Uterus (tissue), 4 donors: ENCODE measurements around the gene MAGI2. TPM values are rescaled to one million over a fixed set of nuclear protein-coding genes. Genes with fewer than 3 reads are reported as not detected.

Experiments
- DNase-seq, 2 donors: peaks; one replicate each; pipeline ENCODE4 v3.0.0-alpha.2; 2019 to 2020
- H3K27ac ChIP-seq, 2 donors: fragments of 200-600 bp; sonication (generic); 1 replicate in 1 of 2; 2 replicates in 1 of 2; pipeline ENCODE4 v1.5.1; 2016 to 2018
- H3K27me3 ChIP-seq, 2 donors: fragments of 200-600 bp; sonication (generic); one replicate each; pipeline ENCODE4 v1.5.1; 2018 to 2019; ENCODE audit warnings: control low read depth in 1 of 2
- H3K36me3 ChIP-seq, 2 donors: fragments of 200-600 bp; sonication (generic); one replicate each; pipeline ENCODE4 v1.5.1; 2019; ENCODE audit warnings: control low read depth in 1 of 2
- H3K4me1 ChIP-seq, 2 donors: fragments of 200-600 bp; sonication (generic); one replicate each; pipeline ENCODE4 v1.5.1; 2018 to 2019; ENCODE audit warnings: control low read depth in 1 of 2
- H3K4me3 ChIP-seq, 2 donors: fragments of 200-600 bp; sonication (generic); 1 replicate in 1 of 2; 2 replicates in 1 of 2; pipeline ENCODE4 v1.5.1; 2018 to 2019; ENCODE audit warnings: mild to moderate bottlenecking in 1 of 2
- H3K9me3 ChIP-seq, 2 donors: fragments of 200-600 bp; sonication (generic); one replicate each; pipeline ENCODE4 v1.5.1; 2019; ENCODE audit warnings: control low read depth in 1 of 2
- POLR2A ChIP-seq, 2 donors: fragments of 450-650 bp; IDR thresholded peaks; one replicate each; pipeline ENCODE4 v1.6.1; 2016; ENCODE audit warnings: antibody characterized with exemption in 2 of 2, mild to moderate bottlenecking in 1 of 2, moderate library complexity in 1 of 2
- intact Hi-C: fragments of 100-400 bp; cut with DNase I; formaldehyde crosslinking; loops from one replicate; pipeline ENCODE4 v1.15.1; 2023; ENCODE audit warnings: low total_unique reads
- total RNA-seq, 4 donors: library from RNA; depleted of rRNA in 3 of 4; stranded (reverse); fragments of >200 nt in 3 of 4; gene quantifications; one replicate each; pipeline versions ENCODE4 v1.1.0 to v1.2.4, GENCODE V29; 2014 to 2023
- TF ChIP-seq, protein P1 (sequence below), 4 experiments: fragments of 200-600 bp in 2 of 4; fragments of 450-650 bp in 2 of 4; sonication (generic) in 2 of 4; IDR thresholded peaks; one replicate each; pipeline ENCODE4 v1.5.1; 2016 to 2019; ENCODE audit warnings: antibody characterized with exemption in 4 of 4, mild to moderate bottlenecking in 2 of 4, moderate library complexity in 1 of 4
- donor health status: DM: yes; HTN: yes; CAD: no.

Gene MAGI2
- total RNA-seq, 4 donors from 2014 or later, result 5.3 to 23.2 (median 13.8) TPM

- H3K36me3 ChIP-seq, result no peaks in the 10 kb centered on the region
- DNase-seq, result no peak
- H3K27me3 ChIP-seq, result no peaks in the 10 kb centered on the region
- no peak for TF ChIP-seq POLR2A (IDR thresholded peaks at IDR 0.05)
- peaks cover 0 to 4% of the 10 kb centered on the region in 2 donors for H3K4me1 ChIP-seq
- no peak overlapping the region for H3K27ac ChIP-seq
- intact Hi-C loops, result no loop called here
- no peak overlapping the region for H3K4me3 ChIP-seq
- H3K9me3 ChIP-seq, result no peaks in the 10 kb centered on the region
Measured at GRCh38 chr7:78179211-78179610, 1274.3 kb downstream of the MAGI2 start.

DNA sequence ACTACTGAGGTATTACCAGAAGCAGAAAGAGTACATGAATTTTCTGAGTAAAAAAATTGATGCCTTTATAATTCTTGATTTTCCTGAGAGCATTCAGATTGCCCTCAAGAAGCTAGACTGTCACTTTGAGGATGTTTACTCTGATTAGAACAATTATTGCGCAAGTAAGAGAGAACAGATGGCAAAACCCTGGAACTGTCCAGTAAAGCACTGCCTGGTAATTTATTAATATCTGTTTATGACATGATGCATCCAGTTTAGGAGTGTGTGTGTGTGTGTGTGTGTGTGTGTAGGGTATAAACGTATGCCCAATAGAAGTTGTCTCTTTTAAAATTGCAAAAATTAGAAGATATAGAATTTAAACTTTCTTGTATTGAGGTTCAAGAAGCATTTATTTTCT is 1275.1 kb downstream of the MAGI2 start:
- H3K4me1 ChIP-seq, result peaks cover 0 to 4% of the 10 kb centered on the region in 2 donors
- no peak for DNase-seq
- H3K4me3 ChIP-seq, result no peak overlapping the region
- no peaks in the 10 kb centered on the region for H3K27me3 ChIP-seq
- no peaks in the 10 kb centered on the region for H3K36me3 ChIP-seq
- H3K27ac ChIP-seq, result no peak overlapping the region
- H3K9me3 ChIP-seq, result no peaks in the 10 kb centered on the region
- TF ChIP-seq, protein P1, sequence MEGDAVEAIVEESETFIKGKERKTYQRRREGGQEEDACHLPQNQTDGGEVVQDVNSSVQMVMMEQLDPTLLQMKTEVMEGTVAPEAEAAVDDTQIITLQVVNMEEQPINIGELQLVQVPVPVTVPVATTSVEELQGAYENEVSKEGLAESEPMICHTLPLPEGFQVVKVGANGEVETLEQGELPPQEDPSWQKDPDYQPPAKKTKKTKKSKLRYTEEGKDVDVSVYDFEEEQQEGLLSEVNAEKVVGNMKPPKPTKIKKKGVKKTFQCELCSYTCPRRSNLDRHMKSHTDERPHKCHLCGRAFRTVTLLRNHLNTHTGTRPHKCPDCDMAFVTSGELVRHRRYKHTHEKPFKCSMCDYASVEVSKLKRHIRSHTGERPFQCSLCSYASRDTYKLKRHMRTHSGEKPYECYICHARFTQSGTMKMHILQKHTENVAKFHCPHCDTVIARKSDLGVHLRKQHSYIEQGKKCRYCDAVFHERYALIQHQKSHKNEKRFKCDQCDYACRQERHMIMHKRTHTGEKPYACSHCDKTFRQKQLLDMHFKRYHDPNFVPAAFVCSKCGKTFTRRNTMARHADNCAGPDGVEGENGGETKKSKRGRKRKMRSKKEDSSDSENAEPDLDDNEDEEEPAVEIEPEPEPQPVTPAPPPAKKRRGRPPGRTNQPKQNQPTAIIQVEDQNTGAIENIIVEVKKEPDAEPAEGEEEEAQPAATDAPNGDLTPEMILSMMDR (IDR thresholded peaks at IDR 0.05), result no peak
- no peak for TF ChIP-seq POLR2A (IDR thresholded peaks at IDR 0.05)
- intact Hi-C loops, result no loop called here

- Histone ChIP-seq H3K27ac (peak overlapping the region; percentile 19 to 38), H3K4me3 (no peak overlapping the region)
Measured at GRCh38 chr7:78176171-78176570, 1277.3 kb downstream of the MAGI2 start.

GRCh38 chr7:78175330-78176100 is 1278.0 kb downstream of the MAGI2 start:
- no peak for DNase-seq
- TF ChIP-seq POLR2A (IDR thresholded peaks at IDR 0.05), result no peak
- TF ChIP-seq, protein P1 (IDR thresholded peaks at IDR 0.05), result no peak
- no peaks in the 10 kb centered on the region for H3K9me3 ChIP-seq
- H3K27ac ChIP-seq, result peak overlapping the region; percentile 19 to 38
- H3K27me3 ChIP-seq, result no peaks in the 10 kb centered on the region
- intact Hi-C loops, result no loop called here
- H3K4me1 ChIP-seq, result peaks cover 0 to 4% of the 10 kb centered on the region in 2 donors
- H3K36me3 ChIP-seq, result no peaks in the 10 kb centered on the region
- H3K4me3 ChIP-seq, result no peak overlapping the region

More at GRCh38 chr7:78176171-78176570, 1277.3 kb downstream of the MAGI2 start:
- no peaks in the 10 kb centered on the region for H3K27me3 ChIP-seq
- TF ChIP-seq, protein P1 (IDR thresholded peaks at IDR 0.05), result no peak
- TF ChIP-seq POLR2A (IDR thresholded peaks at IDR 0.05), result no peak
- H3K4me1 ChIP-seq, result peaks cover 0 to 4% of the 10 kb centered on the region in 2 donors
- intact Hi-C loops, result no loop called here
- H3K36me3 ChIP-seq, result no peaks in the 10 kb centered on the region
- peak in 1 of 2 donors; percentile 24 for DNase-seq
- no peaks in the 10 kb centered on the region for H3K9me3 ChIP-seq

DNA sequence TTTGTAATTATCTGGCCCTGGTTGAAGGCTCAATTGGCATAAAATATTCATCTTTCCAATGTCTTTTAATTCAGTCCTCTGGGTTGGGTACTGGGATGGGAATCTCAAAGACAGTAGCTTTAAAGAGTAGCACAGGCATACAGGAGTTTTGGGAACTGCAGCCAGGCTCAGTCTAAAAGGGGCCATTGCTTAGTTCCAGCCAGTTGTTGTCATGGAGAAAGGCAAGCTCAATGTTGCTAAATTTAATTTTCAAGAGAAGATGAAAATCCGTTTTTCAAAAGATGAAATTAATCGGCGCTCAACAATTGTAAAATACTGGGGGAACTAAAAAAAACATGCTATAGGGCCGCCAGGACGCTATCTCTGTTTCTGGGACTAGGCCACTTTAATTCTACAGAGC is 1279.8 kb downstream of the MAGI2 start:
- no peak for DNase-seq
- Histone ChIP-seq H3K9me3 (no peaks in the 10 kb centered on the region), H3K4me3 (no peak overlapping the region), H3K36me3 (no peaks in the 10 kb centered on the region), H3K27me3 (no peaks in the 10 kb centered on the region), H3K27ac (no peak overlapping the region), H3K4me1 (peaks cover 0 to 4% of the 10 kb centered on the region in 2 donors)
- no peak for TF ChIP-seq POLR2A (IDR thresholded peaks at IDR 0.05)
- TF ChIP-seq, protein P1 (IDR thresholded peaks at IDR 0.05), result no peak
- intact Hi-C loops, result no loop called here
